GF-D8 (cell line): ENCODE measurements around the gene DUSP28.

Experiments used
- DNase-seq: peaks from one replicate; lab custom pipeline; 2025; lab: John Stamatoyannopoulos, UW

DUSP28 gene

DNA sequence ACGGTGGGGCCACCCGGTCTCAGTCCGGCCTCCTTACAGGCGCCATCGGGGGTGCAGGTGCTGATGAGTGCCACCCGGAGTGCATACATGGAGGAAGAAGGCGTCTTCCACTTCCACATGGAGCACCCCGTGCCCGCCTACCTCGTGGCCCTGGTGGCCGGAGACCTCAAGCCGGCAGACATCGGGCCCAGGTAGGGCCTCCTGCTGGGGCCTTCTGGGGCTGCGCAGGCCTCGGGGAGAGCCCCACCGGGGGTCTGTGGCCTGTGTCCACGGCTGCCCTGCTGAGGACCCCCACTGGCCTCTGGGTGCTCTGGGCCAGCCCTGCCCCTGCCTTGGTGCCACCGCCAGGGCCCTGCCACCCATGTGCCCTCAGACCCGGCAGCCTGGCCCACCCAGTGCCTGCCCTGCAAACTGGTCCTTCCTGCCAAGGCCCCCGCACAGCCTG lies 12.9 kb downstream of the DUSP28 start:
- no peak for DNase-seq

DNA sequence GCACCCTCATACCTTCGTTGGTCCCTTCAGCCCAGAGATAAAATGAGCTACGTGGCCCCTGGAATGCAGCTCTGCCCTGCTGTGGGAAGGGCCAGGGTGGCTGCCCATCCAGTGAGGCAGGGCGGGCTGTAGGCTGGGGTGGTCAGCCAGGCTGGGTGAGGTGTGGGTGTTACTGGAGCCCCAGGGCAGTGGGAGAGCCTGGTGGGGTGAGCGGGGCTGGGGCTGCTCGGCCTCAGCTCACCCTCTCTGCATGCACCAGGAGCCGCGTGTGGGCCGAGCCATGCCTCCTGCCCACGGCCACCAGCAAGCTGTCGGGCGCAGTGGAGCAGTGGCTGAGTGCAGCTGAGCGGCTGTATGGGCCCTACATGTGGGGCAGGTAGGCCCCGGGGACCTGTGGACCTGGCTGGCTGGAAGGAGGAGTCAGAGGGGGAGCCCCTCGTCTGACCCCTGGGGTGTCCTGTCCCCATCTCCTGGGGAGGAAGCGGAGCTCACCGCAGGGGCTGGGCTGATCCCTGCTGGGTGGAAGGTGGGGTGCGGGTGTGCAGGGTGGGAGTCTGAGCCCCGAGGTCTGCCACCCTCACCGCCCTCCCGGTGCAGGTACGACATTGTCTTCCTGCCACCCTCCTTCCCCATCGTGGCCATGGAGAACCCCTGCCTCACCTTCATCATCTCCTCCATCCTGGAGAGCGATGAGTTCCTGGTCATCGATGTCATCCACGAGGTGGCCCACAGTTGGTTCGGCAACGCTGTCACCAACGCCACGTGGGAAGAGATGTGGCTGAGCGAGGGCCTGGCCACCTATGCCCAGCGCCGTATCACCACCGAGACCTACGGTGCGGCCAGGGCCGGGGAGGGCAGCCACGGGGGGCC lies 13.6 kb downstream of the DUSP28 start:
- no peak for DNase-seq

DNA sequence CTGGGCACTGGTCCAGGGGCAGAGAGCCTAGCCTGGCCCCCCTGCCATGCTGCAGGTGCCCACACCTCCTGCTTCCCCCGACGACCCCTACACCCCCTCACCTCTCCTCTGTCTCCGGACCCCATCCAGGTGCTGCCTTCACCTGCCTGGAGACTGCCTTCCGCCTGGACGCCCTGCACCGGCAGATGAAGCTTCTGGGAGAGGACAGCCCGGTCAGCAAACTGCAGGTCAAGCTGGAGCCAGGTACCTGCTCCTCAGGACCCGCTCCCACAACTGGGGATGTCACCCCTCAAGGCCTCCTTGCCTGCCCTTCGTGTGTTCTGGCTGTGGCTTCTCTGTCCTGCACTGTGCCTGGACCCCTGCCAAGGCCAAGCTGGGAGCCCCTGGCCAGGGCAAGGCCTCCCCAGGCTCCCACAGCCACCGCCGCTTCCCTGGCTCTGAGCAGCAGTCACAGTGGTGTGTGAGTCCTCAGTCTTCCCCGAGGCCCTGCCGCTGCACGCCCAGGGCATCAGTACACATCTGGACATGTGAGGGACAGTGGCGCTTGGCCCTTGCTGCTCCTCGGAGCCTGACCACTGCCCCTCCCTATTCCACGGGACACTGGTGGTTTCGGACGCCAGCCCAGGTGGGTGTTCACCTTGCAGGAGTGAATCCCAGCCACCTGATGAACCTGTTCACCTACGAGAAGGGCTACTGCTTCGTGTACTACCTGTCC lies 14.4 kb downstream of the DUSP28 start:
- DNase-seq = no peak

- DNase-seq = no peak
These were observed 15.2 kb downstream of the DUSP28 start for GRCh38 chr2:240575101-240575965.

- no peak for DNase-seq
These were observed 15.9 kb downstream of the DUSP28 start for GRCh38 chr2:240576036-240576435.

DNA sequence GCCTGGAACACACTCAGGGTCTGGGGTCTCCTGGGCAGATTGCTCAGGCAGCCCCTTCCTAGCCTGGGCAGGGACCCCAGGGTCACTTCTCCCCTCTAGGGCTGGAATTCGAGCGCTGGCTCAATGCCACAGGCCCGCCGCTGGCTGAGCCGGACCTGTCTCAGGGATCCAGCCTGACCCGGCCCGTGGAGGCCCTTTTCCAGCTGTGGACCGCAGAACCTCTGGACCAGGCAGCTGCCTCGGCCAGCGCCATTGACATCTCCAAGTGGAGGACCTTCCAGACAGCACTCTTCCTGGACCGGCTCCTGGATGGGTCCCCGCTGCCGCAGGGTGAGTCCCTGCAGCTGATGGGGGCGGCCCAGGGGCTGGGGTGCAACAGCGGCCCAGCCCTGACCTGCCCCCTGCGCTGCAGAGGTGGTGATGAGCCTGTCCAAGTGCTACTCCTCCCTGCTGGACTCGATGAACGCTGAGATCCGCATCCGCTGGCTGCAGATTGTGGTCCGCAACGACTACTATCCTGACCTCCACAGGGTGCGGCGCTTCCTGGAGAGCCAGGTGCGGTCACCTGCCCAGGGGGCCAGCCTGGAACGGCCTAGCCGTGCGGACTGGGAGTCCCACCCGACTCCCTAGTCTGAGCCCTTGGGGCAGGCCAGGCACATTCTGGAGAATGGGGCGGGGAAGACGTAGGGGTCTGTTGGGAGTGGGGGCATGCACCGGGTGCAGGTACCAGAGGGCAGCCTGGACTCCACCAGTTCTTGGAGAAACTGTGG lies 16.5 kb downstream of the DUSP28 start:
- no peak for DNase-seq

GRCh38 chr2:240577281-240578109 lies 17.3 kb downstream of the DUSP28 start:
- no peak for DNase-seq

- no peak for DNase-seq
These were observed 17.9 kb downstream of the DUSP28 start for GRCh38 chr2:240578110-240578450.

- DNase-seq = no peak
These were observed 18.3 kb downstream of the DUSP28 start for GRCh38 chr2:240578488-240578887.

GRCh38 chr2:240579071-240579762 lies 19.1 kb downstream of the DUSP28 start:
- no peak for DNase-seq

GRCh38 chr2:240579771-240580614 lies 19.8 kb downstream of the DUSP28 start:
- DNase-seq = peak; percentile 90

DNA sequence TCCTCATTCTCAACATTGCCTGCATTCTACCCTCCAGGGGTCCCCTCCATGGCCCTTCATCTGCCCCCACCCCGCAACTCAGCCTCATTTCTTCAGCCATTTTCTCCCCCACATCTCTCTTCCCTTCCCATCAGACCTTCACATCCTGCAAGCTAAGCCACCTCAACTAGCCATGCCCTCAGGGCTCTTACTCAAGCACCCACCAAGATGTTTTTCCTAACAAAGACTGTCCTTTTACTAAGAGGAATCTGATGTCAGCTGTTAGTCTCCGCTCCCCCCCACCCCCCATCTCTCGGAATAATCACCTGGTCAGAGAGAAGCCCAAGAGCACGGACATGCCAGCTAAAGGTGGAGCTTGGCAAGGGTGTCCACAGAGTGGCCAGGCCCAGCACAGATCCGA lies 21.7 kb downstream of the DUSP28 start:
- DNase-seq = no peak

DNA sequence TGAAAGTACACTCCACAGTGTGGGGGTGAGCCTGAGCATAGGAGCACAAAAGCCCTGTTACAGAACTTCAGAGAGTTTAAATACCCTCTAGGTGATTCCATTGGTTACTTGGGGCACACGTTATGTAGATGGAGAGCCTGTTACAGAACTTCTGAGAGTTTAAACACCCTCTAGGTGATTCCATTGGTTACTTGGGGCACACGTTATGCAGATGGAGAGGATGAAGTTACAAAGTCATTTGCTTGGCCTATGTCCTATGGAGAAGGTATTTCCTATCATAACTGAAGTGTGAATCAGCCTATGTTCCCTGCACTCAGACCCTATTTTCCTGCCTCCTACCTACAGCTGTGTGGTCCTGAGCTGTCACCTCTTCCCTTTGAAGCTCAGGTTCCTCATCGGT lies 22.6 kb downstream of the DUSP28 start:
- DNase-seq = no peak

GRCh38 chr2:240583774-240584173 lies 23.6 kb downstream of the DUSP28 start:
- DNase-seq = no peak

DNA sequence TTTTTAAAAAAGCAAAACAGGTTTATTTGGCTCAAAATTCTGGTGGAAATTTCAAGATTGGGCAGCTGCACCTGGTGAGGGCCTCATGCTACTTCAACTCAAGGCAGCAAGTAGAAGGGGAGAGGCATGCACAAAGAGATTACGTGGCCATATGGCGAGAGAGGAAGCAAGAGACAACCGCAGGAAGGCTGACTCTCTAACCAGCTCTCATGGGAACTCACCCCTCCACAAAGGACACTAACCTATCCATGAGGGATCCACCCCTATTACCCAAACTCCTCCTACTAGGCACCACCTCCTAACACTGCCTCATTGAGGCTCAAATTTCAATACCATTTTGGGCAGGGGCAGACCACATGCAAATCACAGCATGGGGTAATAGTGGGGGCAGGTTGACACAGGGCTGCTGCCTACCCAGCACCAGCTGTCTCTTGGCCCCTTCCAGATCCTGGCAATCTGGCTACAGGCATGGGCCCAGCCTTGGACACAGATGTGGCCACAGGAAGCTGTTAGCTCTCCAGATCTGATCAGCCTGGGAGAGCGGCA lies 24.4 kb downstream of the DUSP28 start:
- DNase-seq = peak; percentile 99

- DNase-seq = peak; percentile 28
These were observed 24.9 kb downstream of the DUSP28 start for GRCh38 chr2:240585101-240585500.

DNA sequence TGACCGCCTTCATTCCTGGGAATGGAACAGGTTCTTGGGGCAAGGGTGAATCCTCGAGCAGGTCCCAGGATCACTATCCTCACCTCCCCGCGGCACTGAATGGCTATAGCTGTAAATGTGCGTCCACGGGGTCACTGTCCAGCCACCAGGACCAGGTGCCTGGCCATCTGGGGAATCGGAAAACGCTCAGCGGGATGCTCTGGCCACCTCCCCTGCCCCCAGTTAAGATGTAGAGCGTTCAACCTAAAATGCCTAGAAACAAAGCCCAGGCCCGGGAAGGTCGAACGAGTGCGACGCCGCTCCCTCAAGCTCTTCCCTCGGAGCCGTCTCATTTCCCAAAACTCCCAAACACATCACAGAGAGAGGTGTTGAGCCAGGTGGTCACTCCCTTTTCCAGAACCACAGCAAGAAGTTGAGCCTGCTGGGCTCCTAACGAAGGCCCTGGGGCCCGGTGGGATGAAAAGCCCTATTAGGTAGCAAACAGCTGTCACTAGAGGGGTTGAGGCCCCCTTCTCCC lies 25.6 kb downstream of the DUSP28 start:
- DNase-seq = no peak

- peak; percentile 74 for DNase-seq
These were observed 26.2 kb downstream of the DUSP28 start, which contains the start of gene CAPN10 for GRCh38 chr2:240586198-240586918. TSS of gene CAPN10 (plus strand) at chr2:240586734. CDS start at chr2:240586912, 178 bp downstream.
